ENCODE data around the gene NHSL2.

- TF ChIP-seq CTCF (conservative IDR thresholded peaks at IDR 0.05) (no peak), EZH2 (IDR thresholded peaks at IDR 0.05; ENCODE audit: low read depth) (no peak)
These were observed 40.2 kb upstream of the NHSL2 start for GRCh38 chrX:71870208-71871098.

Data from PC-9 (cell line).